Measurements from ENCODE around the gene TF.

Gene TF

GRCh38 chr3:133812872-133813271, 66.7 kb downstream of the TF start:
- no peak for ATAC-seq
- no peak for DNase-seq

- DNase-seq, result no peak
- ATAC-seq, result no peak
Observed at GRCh38 chr3:133815386-133815785, 69.2 kb downstream of the TF start.

GRCh38 chr3:133820129-133820528, 73.9 kb downstream of the TF start:
- no peak for ATAC-seq
- DNase-seq, result no peak

GRCh38 chr3:133820889-133821675, 74.9 kb downstream of the TF start:
- ATAC-seq (no peak), DNase-seq (no peak)

GRCh38 chr3:133821767-133822638, 75.8 kb downstream of the TF start:
- DNase-seq (no peak), ATAC-seq (no peak)

GRCh38 chr3:133824961-133825485, 78.8 kb downstream of the TF start:
- ATAC-seq (no peak), DNase-seq (no peak)

GRCh38 chr3:133825969-133826727, 80.0 kb downstream of the TF start:
- ATAC-seq (no peak), DNase-seq (no peak)

- ATAC-seq (no peak), DNase-seq (no peak)
Observed at GRCh38 chr3:133827136-133827535, 80.9 kb downstream of the TF start.

- DNase-seq (no peak), ATAC-seq (no peak)
Observed at GRCh38 chr3:133827684-133828083, 81.5 kb downstream of the TF start.

- no peak for ATAC-seq
Observed at GRCh38 chr3:133828576-133829309, 82.5 kb downstream of the TF start.

GRCh38 chr3:133829310-133829707, 83.1 kb downstream of the TF start:
- ATAC-seq, result no peak
- DNase-seq, result no peak

More at GRCh38 chr3:133828576-133829309, 82.5 kb downstream of the TF start:
- DNase-seq, result no peak

GRCh38 chr3:133830071-133830470, 83.9 kb downstream of the TF start:
- ATAC-seq, result no peak
- no peak for DNase-seq

GRCh38 chr3:133831966-133832801, 86.0 kb downstream of the TF start:
- ATAC-seq (no peak), DNase-seq (no peak)

- DNase-seq, result no peak
- no peak for ATAC-seq
Observed at GRCh38 chr3:133832802-133833144, 86.6 kb downstream of the TF start.

GRCh38 chr3:133833267-133833666, 87.1 kb downstream of the TF start:
- DNase-seq (no peak), ATAC-seq (no peak)

- no peak for ATAC-seq
- DNase-seq, result no peak
Observed at GRCh38 chr3:133833880-133834620, 87.9 kb downstream of the TF start.

GRCh38 chr3:133834621-133835417, 88.6 kb downstream of the TF start:
- DNase-seq (no peak), ATAC-seq (no peak)

GRCh38 chr3:133835418-133835743, 89.2 kb downstream of the TF start:
- ATAC-seq (no peak), DNase-seq (no peak)

- ATAC-seq (no peak), DNase-seq (no peak)
Observed at GRCh38 chr3:133835961-133836360, 89.8 kb downstream of the TF start.
